H7 (cell line): ENCODE data around the gene ATP6V0D1. TPM values are rescaled to one million over a fixed set of nuclear protein-coding genes. Genes with fewer than 3 reads are reported as not detected.
A peak's percentile ranks its signal among the peaks of the same experiment; 100 is the strongest.
"Not testable (repeated sequence)": the region's sequence is repeated elsewhere in the genome, so short reads cannot be mapped to it uniquely, and the experiment has no call there.

ENCODE experiments used
- DNase-seq: peaks from one replicate; pipeline ENCODE4 v3.0.0; 2012
- H3K27me3 ChIP-seq: 2 replicates; pipeline ENCODE4 v1.6.0; 2011; ENCODE audit warnings: mild to moderate bottlenecking, low read length; ENCODE audit not compliant: control insufficient read depth, insufficient read depth
- H3K36me3 ChIP-seq: replicated peaks from 2 replicates; pipeline ENCODE4 v1.5.1; 2011; ENCODE audit warnings: low read length; ENCODE audit not compliant: control insufficient read depth, insufficient read depth
- H3K4me3 ChIP-seq: 2 replicates; pipeline ENCODE4 v1.5.1; 2011; ENCODE audit warnings: low read depth, mild to moderate bottlenecking, control low read depth, low read length, moderate library complexity; ENCODE audit not compliant: insufficient read depth
- total RNA-seq: library from RNA; depleted of rRNA; stranded (reverse); fragments of >200 nt; shearing (Covaris generic); gene quantifications from 2 replicates; pipeline ENCODE4 v1.2.3, GENCODE V29; 2014

Gene ATP6V0D1
- total RNA-seq, 1 experiment from 2014 or later, result 76.9 TPM

GRCh38 chr16:67424261-67424615, 56.7 kb downstream of the ATP6V0D1 start:
- H3K27me3 ChIP-seq, result peaks cover 5% of the 10 kb centered on the region
- no peak for DNase-seq
- H3K4me3 ChIP-seq, result no peak overlapping the region
- no peaks in the 10 kb centered on the region; the same call in 1 of the 2 replicates for H3K36me3 ChIP-seq

- no peak overlapping the region for H3K4me3 ChIP-seq
- peak; percentile 83 for DNase-seq
- H3K27me3 ChIP-seq, result peaks cover 3% of the 10 kb centered on the region
- no peaks in the 10 kb centered on the region; the same call in 1 of the 2 replicates for H3K36me3 ChIP-seq
Measured at GRCh38 chr16:67423611-67424260, 57.2 kb downstream of the ATP6V0D1 start.

GRCh38 chr16:67423015-67423414, 57.9 kb downstream of the ATP6V0D1 start:
- no peak overlapping the region for H3K4me3 ChIP-seq
- no peaks in the 10 kb centered on the region for H3K36me3 ChIP-seq
- no peaks in the 10 kb centered on the region; the same call in 1 of the 2 replicates for H3K27me3 ChIP-seq
- no peak for DNase-seq

GRCh38 chr16:67421030-67421429, 59.9 kb downstream of the ATP6V0D1 start:
- no peak for DNase-seq
- H3K27me3 ChIP-seq, result no peaks in the 10 kb centered on the region
- no peaks in the 10 kb centered on the region for H3K36me3 ChIP-seq
- no peak overlapping the region for H3K4me3 ChIP-seq

GRCh38 chr16:67419931-67420330, 61.0 kb downstream of the ATP6V0D1 start:
- Histone ChIP-seq H3K36me3 (no peaks in the 10 kb centered on the region), H3K27me3 (no peaks in the 10 kb centered on the region), H3K4me3 (no peak overlapping the region)
- no peak for DNase-seq

- DNase-seq, result no peak
- Histone ChIP-seq H3K27me3 (no peaks in the 10 kb centered on the region), H3K4me3 (no peak overlapping the region), H3K36me3 (no peaks in the 10 kb centered on the region)
Measured at GRCh38 chr16:67419502-67419901, 61.5 kb downstream of the ATP6V0D1 start.

GRCh38 chr16:67417333-67418061, 63.5 kb downstream of the ATP6V0D1 start:
- DNase-seq, result no peak
- Histone ChIP-seq H3K27me3 (no peaks in the 10 kb centered on the region), H3K4me3 (no peak overlapping the region), H3K36me3 (no peaks in the 10 kb centered on the region)

- Histone ChIP-seq H3K27me3 (no peaks in the 10 kb centered on the region), H3K36me3 (no peaks in the 10 kb centered on the region), H3K4me3 (peak within 1 kb of the TSS; percentile 81)
- DNase-seq, result peak; percentile 98
Measured at GRCh38 chr16:67415872-67416793, 64.8 kb downstream of the ATP6V0D1 start, which contains the start of gene ZDHHC1. Gene ZDHHC1, minus strand, starts transcription at chr16:67416477. Its CDS starts 8,702 bp downstream, at chr16:67407775.

- DNase-seq, H3K36me3 ChIP-seq: not testable (repeated sequence)
Measured at GRCh38 chr16:67415421-67415820, 65.5 kb downstream of the ATP6V0D1 start.

GRCh38 chr16:67413978-67414911, 66.7 kb downstream of the ATP6V0D1 start:
- no peak overlapping the region for H3K4me3 ChIP-seq
- no peaks in the 10 kb centered on the region for H3K27me3 ChIP-seq
- no peak for DNase-seq
- no peaks in the 10 kb centered on the region for H3K36me3 ChIP-seq

More at GRCh38 chr16:67415421-67415820, 65.5 kb downstream of the ATP6V0D1 start:
- H3K27me3 ChIP-seq, result not testable (repeated sequence)
- H3K4me3 ChIP-seq, result peak overlapping the region; percentile 81

- no peak overlapping the region for H3K4me3 ChIP-seq
- no peaks in the 10 kb centered on the region for H3K27me3 ChIP-seq
- DNase-seq, result no peak
- no peaks in the 10 kb centered on the region for H3K36me3 ChIP-seq
Measured at GRCh38 chr16:67412294-67412693, 68.7 kb downstream of the ATP6V0D1 start.

- Histone ChIP-seq H3K36me3 (no peaks in the 10 kb centered on the region), H3K4me3 (no peak overlapping the region), H3K27me3 (no peaks in the 10 kb centered on the region)
- no peak for DNase-seq
Measured at GRCh38 chr16:67411339-67411738, 69.6 kb downstream of the ATP6V0D1 start.

GRCh38 chr16:67409631-67410030, 71.3 kb downstream of the ATP6V0D1 start:
- Histone ChIP-seq H3K27me3 (no peaks in the 10 kb centered on the region), H3K36me3 (no peaks in the 10 kb centered on the region), H3K4me3 (no peak overlapping the region)
- DNase-seq, result no peak
